Neural progenitor cell (in vitro differentiated cells): Measurements from ENCODE around the gene UCP1.
"Not testable (repeated sequence)": the region's sequence is repeated elsewhere in the genome, so short reads cannot be mapped to it uniquely, and the experiment has no call there.

Experiments
- EZH2 ChIP-seq: fragments of 200-600 bp; sonication (generic); IDR thresholded peaks from 2 replicates; pipeline ENCODE4 v1.6.1; 2017; ENCODE audit warnings: antibody characterized with exemption, mild to moderate bottlenecking, moderate library complexity
- TF ChIP-seq, protein P1 (sequence below): fragments of 200-600 bp; sonication (generic); IDR thresholded peaks from 2 replicates; pipeline ENCODE4 v1.5.1; 2017; ENCODE audit warnings: antibody characterized with exemption, mild to moderate bottlenecking

DNA sequence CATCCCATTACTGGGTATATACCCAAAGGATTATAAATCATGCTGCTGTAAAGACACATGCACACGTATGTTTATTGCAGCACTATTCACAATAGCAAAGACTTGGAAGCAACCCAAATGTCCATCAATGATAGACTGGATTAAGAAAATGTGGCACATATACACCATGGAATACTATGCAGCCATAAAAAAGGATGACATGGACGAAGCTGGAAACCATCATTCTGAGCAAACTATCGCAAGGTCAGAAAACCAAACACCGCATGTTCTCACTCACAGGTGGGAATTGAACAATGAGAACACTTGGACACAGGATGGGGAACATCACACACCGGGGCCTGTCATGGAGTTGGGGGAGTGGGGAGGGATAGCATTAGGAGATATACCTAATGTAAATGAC lies 55.0 kb downstream of the UCP1 start:
- TF ChIP-seq, protein P1, sequence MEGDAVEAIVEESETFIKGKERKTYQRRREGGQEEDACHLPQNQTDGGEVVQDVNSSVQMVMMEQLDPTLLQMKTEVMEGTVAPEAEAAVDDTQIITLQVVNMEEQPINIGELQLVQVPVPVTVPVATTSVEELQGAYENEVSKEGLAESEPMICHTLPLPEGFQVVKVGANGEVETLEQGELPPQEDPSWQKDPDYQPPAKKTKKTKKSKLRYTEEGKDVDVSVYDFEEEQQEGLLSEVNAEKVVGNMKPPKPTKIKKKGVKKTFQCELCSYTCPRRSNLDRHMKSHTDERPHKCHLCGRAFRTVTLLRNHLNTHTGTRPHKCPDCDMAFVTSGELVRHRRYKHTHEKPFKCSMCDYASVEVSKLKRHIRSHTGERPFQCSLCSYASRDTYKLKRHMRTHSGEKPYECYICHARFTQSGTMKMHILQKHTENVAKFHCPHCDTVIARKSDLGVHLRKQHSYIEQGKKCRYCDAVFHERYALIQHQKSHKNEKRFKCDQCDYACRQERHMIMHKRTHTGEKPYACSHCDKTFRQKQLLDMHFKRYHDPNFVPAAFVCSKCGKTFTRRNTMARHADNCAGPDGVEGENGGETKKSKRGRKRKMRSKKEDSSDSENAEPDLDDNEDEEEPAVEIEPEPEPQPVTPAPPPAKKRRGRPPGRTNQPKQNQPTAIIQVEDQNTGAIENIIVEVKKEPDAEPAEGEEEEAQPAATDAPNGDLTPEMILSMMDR: not testable (repeated sequence)
- TF ChIP-seq EZH2: not testable (repeated sequence)
